ENCODE data around the gene ANXA10. TPM values are rescaled to one million over a fixed set of nuclear protein-coding genes. Genes with fewer than 3 reads are reported as not detected.

ANXA10 gene
- total RNA-seq, 1 experiment from 2014 or later, result not detected

- intact Hi-C loops (cut with micrococcal nuclease; ENCODE audit: unreplicated experiment), result no loop called here
- Histone ChIP-seq H3K9me3 (ENCODE audit: control insufficient read depth, insufficient read depth, low read depth, low read length) (no peaks in the 10 kb centered on the region), H3K4me3 (ENCODE audit: low read depth in 2 of 2, low read length in 2 of 2) (no peak overlapping the region), H3K4me1 (ENCODE audit: control insufficient read depth, insufficient read depth, low read length) (no peaks in the 10 kb centered on the region), H3K27ac (ENCODE audit: low read length) (no peak overlapping the region), H3K27me3 (ENCODE audit: control insufficient read depth, insufficient read depth, low read length) (no peaks in the 10 kb centered on the region), H3K36me3 (ENCODE audit: control insufficient read depth, insufficient read depth, low read length) (no peaks in the 10 kb centered on the region)
- DNase-seq (ENCODE audit: low read depth, low spot score) (no peak), ATAC-seq (no peak)
- no TSS peak for BruUV-seq (replicated peaks)
- in situ Hi-C loops (cut with HindIII; ENCODE audit: low pct_unique_long_range_greater_than_20kb, low sequenced_read_pairs), result no loop called here
- ChIA-PET CTCF (no interaction called here), POLR2A (no interaction called here)
- TF ChIP-seq POLR2AphosphoS5 (IDR thresholded peaks at IDR 0.05; ENCODE audit: low read depth, low read length) (no peak), SIN3A (IDR thresholded peaks at IDR 0.05; ENCODE audit: borderline replicate concordance, insufficient read depth, low read depth, low read length) (no peak), CTCF (IDR thresholded peaks at IDR 0.05) (no peak), TCF7L2 (IDR thresholded peaks at IDR 0.05; ENCODE audit: low read depth, low read length) (no peak), REST (IDR thresholded peaks at IDR 0.05; ENCODE audit: insufficient read depth in 1 of 2, low read depth in 2 of 2, low read length in 1 of 2) (no peak)
Measured at GRCh38 chr4:168208957-168209614, 116.7 kb downstream of the ANXA10 start.

DNA sequence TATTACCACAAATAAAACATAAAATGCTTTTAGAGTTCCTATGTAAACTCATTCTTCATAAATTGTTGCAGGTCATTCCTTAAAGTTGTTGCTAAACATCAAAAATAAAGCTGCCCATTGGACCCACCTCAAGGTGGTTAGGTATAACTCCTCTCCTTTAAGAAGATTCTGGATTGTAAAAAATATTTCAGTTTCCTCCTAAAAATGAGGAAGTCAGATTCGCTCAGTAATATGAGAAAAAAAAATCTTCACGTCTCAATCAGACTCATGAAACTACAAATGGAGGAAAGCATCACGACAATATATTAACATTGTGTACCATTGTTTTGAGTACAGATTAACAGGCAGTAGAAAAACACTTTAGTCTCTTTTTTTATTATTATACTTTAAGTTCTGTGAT lies 120.3 kb downstream of the ANXA10 start:
- CTCF ChIA-PET, result no interaction called here

More for the DNA sequence above, 120.3 kb downstream of the ANXA10 start:
- Histone ChIP-seq H3K9me3 (ENCODE audit: control insufficient read depth, insufficient read depth, low read depth, low read length) (no peaks in the 10 kb centered on the region), H3K4me1 (ENCODE audit: control insufficient read depth, insufficient read depth, low read length) (no peaks in the 10 kb centered on the region), H3K27ac (ENCODE audit: low read length) (no peak overlapping the region), H3K36me3 (ENCODE audit: control insufficient read depth, insufficient read depth, low read length) (no peaks in the 10 kb centered on the region), H3K4me3 (ENCODE audit: low read depth in 2 of 2, low read length in 2 of 2) (no peak overlapping the region), H3K27me3 (ENCODE audit: control insufficient read depth, insufficient read depth, low read length) (no peaks in the 10 kb centered on the region)
- intact Hi-C loops (cut with micrococcal nuclease; ENCODE audit: unreplicated experiment), result no loop called here
- in situ Hi-C loops (cut with HindIII; ENCODE audit: low pct_unique_long_range_greater_than_20kb, low sequenced_read_pairs), result no loop called here
- ATAC-seq, result no peak
- no TSS peak for BruUV-seq (replicated peaks)
- no peak for TF ChIP-seq SIN3A (IDR thresholded peaks at IDR 0.05; ENCODE audit: borderline replicate concordance, insufficient read depth, low read depth, low read length)
- no peak for TF ChIP-seq POLR2AphosphoS5 (IDR thresholded peaks at IDR 0.05; ENCODE audit: low read depth, low read length)
- TF ChIP-seq REST (IDR thresholded peaks at IDR 0.05; ENCODE audit: insufficient read depth in 1 of 2, low read depth in 2 of 2, low read length in 1 of 2), result no peak
- TF ChIP-seq TCF7L2 (IDR thresholded peaks at IDR 0.05; ENCODE audit: low read depth, low read length), result no peak
- no peak for TF ChIP-seq CTCF (IDR thresholded peaks at IDR 0.05)
- POLR2A ChIA-PET, result no interaction called here
- DNase-seq (ENCODE audit: low read depth, low spot score), result no peak
